ENCODE measurements around the gene CAMK1D. TPM values are rescaled to one million over a fixed set of nuclear protein-coding genes. Genes with fewer than 3 reads are reported as not detected.

Gene CAMK1D
- polyA plus RNA-seq, 1 donor (not counting 4 experiments of a cell fraction or from before 2014, with no cell fraction given), result 0.76 TPM

DNA sequence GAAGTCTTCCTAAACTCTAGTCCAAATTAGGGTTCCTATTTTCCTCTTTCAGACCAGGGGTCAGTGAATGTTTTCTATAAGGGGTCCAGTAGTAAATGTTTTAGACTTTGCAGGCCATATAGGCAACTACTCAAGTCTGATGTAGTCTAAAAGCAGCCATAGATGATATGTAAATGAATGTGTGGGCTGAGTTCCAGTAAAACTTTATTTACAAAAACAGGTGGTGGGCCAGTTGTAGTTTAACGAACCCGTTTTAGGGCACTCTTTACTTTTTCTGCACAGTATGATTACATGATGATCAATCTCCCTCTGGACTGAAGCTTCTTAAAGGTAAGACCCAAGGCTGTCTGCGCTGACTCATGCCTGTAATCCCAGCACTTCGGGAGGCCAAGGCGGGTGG is 243.6 kb downstream of the CAMK1D start:
- no peak overlapping the region for H3K9ac ChIP-seq (ENCODE audit: control insufficient read depth, extremely low read depth, insufficient read depth, low read length)
- no peaks in the 10 kb centered on the region for H4K20me1 ChIP-seq (ENCODE audit: control insufficient read depth, extremely low read depth, insufficient read depth, low read length)
- TF ChIP-seq EZH2 (IDR thresholded peaks at IDR 0.05; ENCODE audit: low read length), result no peak
- TF ChIP-seq, protein P1, sequence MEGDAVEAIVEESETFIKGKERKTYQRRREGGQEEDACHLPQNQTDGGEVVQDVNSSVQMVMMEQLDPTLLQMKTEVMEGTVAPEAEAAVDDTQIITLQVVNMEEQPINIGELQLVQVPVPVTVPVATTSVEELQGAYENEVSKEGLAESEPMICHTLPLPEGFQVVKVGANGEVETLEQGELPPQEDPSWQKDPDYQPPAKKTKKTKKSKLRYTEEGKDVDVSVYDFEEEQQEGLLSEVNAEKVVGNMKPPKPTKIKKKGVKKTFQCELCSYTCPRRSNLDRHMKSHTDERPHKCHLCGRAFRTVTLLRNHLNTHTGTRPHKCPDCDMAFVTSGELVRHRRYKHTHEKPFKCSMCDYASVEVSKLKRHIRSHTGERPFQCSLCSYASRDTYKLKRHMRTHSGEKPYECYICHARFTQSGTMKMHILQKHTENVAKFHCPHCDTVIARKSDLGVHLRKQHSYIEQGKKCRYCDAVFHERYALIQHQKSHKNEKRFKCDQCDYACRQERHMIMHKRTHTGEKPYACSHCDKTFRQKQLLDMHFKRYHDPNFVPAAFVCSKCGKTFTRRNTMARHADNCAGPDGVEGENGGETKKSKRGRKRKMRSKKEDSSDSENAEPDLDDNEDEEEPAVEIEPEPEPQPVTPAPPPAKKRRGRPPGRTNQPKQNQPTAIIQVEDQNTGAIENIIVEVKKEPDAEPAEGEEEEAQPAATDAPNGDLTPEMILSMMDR (optimal IDR thresholded peaks at IDR 0.05 in 1 of 3, IDR thresholded peaks at IDR 0.05 in 1 of 3, conservative IDR thresholded peaks at IDR 0.05 in 1 of 3; ENCODE audit: extremely low read depth in 1 of 3, insufficient read depth in 2 of 3, low read length in 3 of 3), result no peak
- no peaks in the 10 kb centered on the region for H3K27me3 ChIP-seq (ENCODE audit: control insufficient read depth, extremely low read depth, insufficient read depth, low read length)
- no peaks in the 10 kb centered on the region for H3K9me1 ChIP-seq (ENCODE audit: control insufficient read depth, extremely low read depth, insufficient read depth, low read length)
- dilution Hi-C loops (cut with MboI; ENCODE audit: extremely low pct_ligation_motif_present, low sequenced_read_pairs), result no loop called here
- FAIRE-seq (no peak), DNase-seq (ENCODE audit: low read depth, low spot score) (no peak)
- H3K27ac ChIP-seq (ENCODE audit: control insufficient read depth, insufficient read depth, low read length), result no peak overlapping the region
- no peak overlapping the region for H3K4me3 ChIP-seq (ENCODE audit: control insufficient read depth in 2 of 3, extremely low read depth in 1 of 3, insufficient read depth in 2 of 3, low read depth in 1 of 3, low read length in 3 of 3)
- H3K4me2 ChIP-seq (ENCODE audit: control insufficient read depth, extremely low read depth, insufficient read depth, low read depth, low read length), result no peak overlapping the region
- no peaks in the 10 kb centered on the region for H3K36me3 ChIP-seq (ENCODE audit: control insufficient read depth in 2 of 2, extremely low read depth in 1 of 2, insufficient read depth in 2 of 2, low read length in 2 of 2)
- H2AFZ ChIP-seq (ENCODE audit: control insufficient read depth, low read length), result no peak overlapping the region
- H3K9me3 ChIP-seq (ENCODE audit: control insufficient read depth, low read depth, low read length), result no peaks in the 10 kb centered on the region
- H3K79me2 ChIP-seq (ENCODE audit: control insufficient read depth, insufficient read depth, low read length), result no peaks in the 10 kb centered on the region
- H3K4me1 ChIP-seq (ENCODE audit: control insufficient read depth, extremely low read depth, insufficient read depth, low read length), result peaks cover 6% of the 10 kb centered on the region

DNA sequence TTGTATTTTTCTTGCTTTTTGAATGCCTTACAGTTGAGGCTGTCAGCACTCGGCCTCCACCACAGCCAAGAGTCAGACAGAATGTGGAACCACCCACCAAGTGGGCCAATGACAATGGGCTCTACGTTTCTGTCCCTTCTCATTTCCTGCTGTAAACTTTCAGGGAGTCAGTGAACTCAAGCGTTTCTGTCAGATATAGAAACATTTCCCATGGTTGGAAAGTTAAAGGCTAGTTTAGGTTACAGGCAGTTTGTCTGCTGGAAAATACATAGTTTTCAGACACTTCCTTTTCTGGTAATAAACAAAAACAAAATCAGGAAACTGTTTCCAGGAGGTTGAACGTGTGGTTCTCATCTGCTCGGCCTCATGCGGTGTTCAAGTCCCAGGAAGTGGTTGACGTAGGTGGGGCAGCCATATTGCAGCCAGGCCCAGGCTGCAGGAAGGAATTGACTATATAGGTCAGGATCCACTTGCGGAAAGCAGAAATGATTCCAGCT is 245.1 kb downstream of the CAMK1D start:
- dilution Hi-C loops (cut with MboI; ENCODE audit: extremely low pct_ligation_motif_present, low sequenced_read_pairs), result no loop called here
- no peaks in the 10 kb centered on the region for H3K9me1 ChIP-seq (ENCODE audit: control insufficient read depth, extremely low read depth, insufficient read depth, low read length)
- DNase-seq (ENCODE audit: low read depth, low spot score), result no peak
- H3K27ac ChIP-seq (ENCODE audit: control insufficient read depth, insufficient read depth, low read length), result no peak overlapping the region
- H3K27me3 ChIP-seq (ENCODE audit: control insufficient read depth, extremely low read depth, insufficient read depth, low read length), result no peaks in the 10 kb centered on the region
- H3K4me2 ChIP-seq (ENCODE audit: control insufficient read depth, extremely low read depth, insufficient read depth, low read depth, low read length), result no peak overlapping the region
- H3K9me3 ChIP-seq (ENCODE audit: control insufficient read depth, low read depth, low read length), result no peaks in the 10 kb centered on the region
- H3K4me3 ChIP-seq (ENCODE audit: control insufficient read depth in 2 of 3, extremely low read depth in 1 of 3, insufficient read depth in 2 of 3, low read depth in 1 of 3, low read length in 3 of 3), result no peak overlapping the region
- no peak for TF ChIP-seq EZH2 (IDR thresholded peaks at IDR 0.05; ENCODE audit: low read length)
- TF ChIP-seq, protein P1 (optimal IDR thresholded peaks at IDR 0.05 in 1 of 3, IDR thresholded peaks at IDR 0.05 in 1 of 3, conservative IDR thresholded peaks at IDR 0.05 in 1 of 3; ENCODE audit: extremely low read depth in 1 of 3, insufficient read depth in 2 of 3, low read length in 3 of 3), result no peak
- H3K4me1 ChIP-seq (ENCODE audit: control insufficient read depth, extremely low read depth, insufficient read depth, low read length), result no peaks in the 10 kb centered on the region
- FAIRE-seq, result no peak
- H3K79me2 ChIP-seq (ENCODE audit: control insufficient read depth, insufficient read depth, low read length), result no peaks in the 10 kb centered on the region
- no peak overlapping the region for H3K9ac ChIP-seq (ENCODE audit: control insufficient read depth, extremely low read depth, insufficient read depth, low read length)
- H3K36me3 ChIP-seq (ENCODE audit: control insufficient read depth in 2 of 2, extremely low read depth in 1 of 2, insufficient read depth in 2 of 2, low read length in 2 of 2), result no peaks in the 10 kb centered on the region
- H2AFZ ChIP-seq (ENCODE audit: control insufficient read depth, low read length), result no peak overlapping the region
- no peaks in the 10 kb centered on the region for H4K20me1 ChIP-seq (ENCODE audit: control insufficient read depth, extremely low read depth, insufficient read depth, low read length)

All from keratinocyte (primary cell).